ENCODE results near the gene SIRT5.

SIRT5 gene

GRCh38 chr6:13629459-13630116 is 55.2 kb downstream of the SIRT5 start:
- FAIRE-seq (no peak), DNase-seq (ENCODE audit: insufficient read length, low spot score) (no peak)

- DNase-seq (ENCODE audit: insufficient read length, low spot score) (no peak), FAIRE-seq (no peak)
Observed at GRCh38 chr6:13630499-13630898, 56.1 kb downstream of the SIRT5 start.

- FAIRE-seq (no peak), DNase-seq (ENCODE audit: insufficient read length, low spot score) (no peak)
Observed at GRCh38 chr6:13633343-13633742, 58.9 kb downstream of the SIRT5 start.

GRCh38 chr6:13635948-13636658 is 61.7 kb downstream of the SIRT5 start:
- peak; percentile 33 for FAIRE-seq
- no peak for DNase-seq (ENCODE audit: insufficient read length, low spot score)

- DNase-seq (ENCODE audit: insufficient read length, low spot score) (no peak), FAIRE-seq (no peak)
Observed at GRCh38 chr6:13638014-13638413, 63.6 kb downstream of the SIRT5 start.

GRCh38 chr6:13638626-13639025 is 64.2 kb downstream of the SIRT5 start:
- no peak for FAIRE-seq
- no peak for DNase-seq (ENCODE audit: insufficient read length, low spot score)

GRCh38 chr6:13641315-13641714 is 66.9 kb downstream of the SIRT5 start:
- FAIRE-seq (no peak), DNase-seq (ENCODE audit: insufficient read length, low spot score) (no peak)

- FAIRE-seq (no peak), DNase-seq (ENCODE audit: insufficient read length, low spot score) (no peak)
Observed at GRCh38 chr6:13643125-13643524, 68.7 kb downstream of the SIRT5 start.

- FAIRE-seq, result no peak
Observed at GRCh38 chr6:13648850-13649249, 74.4 kb downstream of the SIRT5 start.

GRCh38 chr6:13649393-13649792 is 75.0 kb downstream of the SIRT5 start:
- DNase-seq (ENCODE audit: insufficient read length, low spot score) (no peak), FAIRE-seq (no peak)

More at GRCh38 chr6:13648850-13649249, 74.4 kb downstream of the SIRT5 start:
- DNase-seq (ENCODE audit: insufficient read length, low spot score), result no peak

GRCh38 chr6:13653296-13653695 is 78.9 kb downstream of the SIRT5 start:
- FAIRE-seq (no peak), DNase-seq (ENCODE audit: insufficient read length, low spot score) (no peak)

- no peak for DNase-seq (ENCODE audit: insufficient read length, low spot score)
- no peak for FAIRE-seq
Observed at GRCh38 chr6:13654496-13654895, 80.1 kb downstream of the SIRT5 start.

- FAIRE-seq (peak; percentile 23), DNase-seq (ENCODE audit: insufficient read length, low spot score) (no peak)
Observed at GRCh38 chr6:13655700-13656099, 81.3 kb downstream of the SIRT5 start.

GRCh38 chr6:13660273-13660672 is 85.9 kb downstream of the SIRT5 start:
- DNase-seq (ENCODE audit: insufficient read length, low spot score) (no peak), FAIRE-seq (no peak)

GRCh38 chr6:13660893-13661292 is 86.5 kb downstream of the SIRT5 start:
- FAIRE-seq (no peak), DNase-seq (ENCODE audit: insufficient read length, low spot score) (no peak)

- FAIRE-seq, result no peak
Observed at GRCh38 chr6:13661647-13662046, 87.2 kb downstream of the SIRT5 start.

GRCh38 chr6:13662651-13663334 is 88.4 kb downstream of the SIRT5 start:
- DNase-seq (ENCODE audit: insufficient read length, low spot score), result no peak
- FAIRE-seq, result no peak

More at GRCh38 chr6:13661647-13662046, 87.2 kb downstream of the SIRT5 start:
- no peak for DNase-seq (ENCODE audit: insufficient read length, low spot score)

GRCh38 chr6:13663986-13664385 is 89.6 kb downstream of the SIRT5 start:
- no peak for DNase-seq (ENCODE audit: insufficient read length, low spot score)
- FAIRE-seq, result no peak
